IPS-18a (cell line): ENCODE measurements around the gene STK17A.

Source experiments
- H3K27ac ChIP-seq: one replicate; pipeline ENCODE4 v1.5.1; 2013; ENCODE audit warnings: low read length
- H3K27me3 ChIP-seq: one replicate; pipeline ENCODE4 v1.6.1; 2013; ENCODE audit warnings: mild to moderate bottlenecking, low read length; ENCODE audit not compliant: control insufficient read depth, insufficient read depth
- H3K36me3 ChIP-seq: one replicate; pipeline ENCODE4 v1.6.1; 2013; ENCODE audit warnings: low read depth, low read length; ENCODE audit not compliant: control insufficient read depth
- H3K4me1 ChIP-seq: one replicate; pipeline ENCODE4 v1.6.1; 2013; ENCODE audit warnings: low read depth, low read length; ENCODE audit not compliant: control insufficient read depth
- H3K4me3 ChIP-seq: one replicate; pipeline ENCODE4 v1.5.1; 2013; ENCODE audit warnings: low read length
- H3K9ac ChIP-seq: one replicate; pipeline ENCODE4 v1.6.1; 2013; ENCODE audit warnings: mild to moderate bottlenecking, low read length, moderate library complexity
- H3K9me3 ChIP-seq: one replicate; pipeline ENCODE4 v1.6.1; 2013; ENCODE audit warnings: low read depth, low read length; ENCODE audit not compliant: control insufficient read depth

STK17A gene

GRCh38 chr7:43582503-43583423, at the start of gene STK17A:
Gene STK17A, plus strand, starts transcription at chr7:43583108. Its CDS starts 136 bp downstream, at chr7:43583244.
- peaks cover 20% of the 10 kb centered on the region for H3K4me1 ChIP-seq
- H3K4me3 ChIP-seq: peak within 1 kb of the TSS; percentile 70
- H3K27ac ChIP-seq: no peak within 1 kb of the TSS
- peaks cover 25% of the 10 kb centered on the region for H3K27me3 ChIP-seq
- H3K9ac ChIP-seq: peak within 1 kb of the TSS; percentile 45
- H3K9me3 ChIP-seq: no peaks in the 10 kb centered on the region
- no peaks in the 10 kb centered on the region for H3K36me3 ChIP-seq

DNA sequence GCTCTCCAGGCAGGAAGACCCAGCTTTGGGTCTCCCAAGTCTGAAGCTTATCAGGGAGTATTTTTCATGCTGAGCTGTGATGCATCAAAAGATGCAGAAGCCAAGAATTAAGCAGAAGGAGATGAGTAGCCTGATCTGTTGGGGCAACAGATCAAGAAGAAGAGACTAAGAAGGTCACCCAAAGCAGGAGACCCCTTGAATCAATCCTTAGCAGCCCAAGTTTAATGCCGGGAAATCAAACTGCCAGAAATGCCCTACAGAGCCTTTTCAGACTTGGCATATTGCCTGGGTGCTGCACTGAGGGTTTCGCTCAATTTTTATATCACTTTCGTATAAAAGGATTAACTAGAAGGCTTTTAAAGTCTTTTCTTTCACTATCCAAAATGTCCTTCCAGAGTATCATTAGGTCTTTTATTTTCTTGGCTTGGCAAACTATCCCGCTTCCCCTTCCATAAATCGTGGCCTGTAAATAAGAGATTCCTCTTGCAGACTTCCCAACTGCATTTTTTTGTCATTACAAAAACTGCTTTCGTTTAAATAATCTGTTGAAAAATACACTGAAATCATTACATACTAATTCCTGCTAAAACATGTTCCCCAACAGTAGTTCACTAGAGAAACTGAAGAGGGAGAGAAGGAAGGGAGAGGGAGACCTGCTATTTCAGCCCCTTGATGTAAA, 49.0 kb upstream of the STK17A start:
- Histone ChIP-seq H3K9me3 (no peaks in the 10 kb centered on the region), H3K9ac (no peak overlapping the region), H3K4me1 (no peaks in the 10 kb centered on the region), H3K27me3 (no peaks in the 10 kb centered on the region), H3K27ac (no peak overlapping the region), H3K36me3 (no peaks in the 10 kb centered on the region), H3K4me3 (no peak overlapping the region)

DNA sequence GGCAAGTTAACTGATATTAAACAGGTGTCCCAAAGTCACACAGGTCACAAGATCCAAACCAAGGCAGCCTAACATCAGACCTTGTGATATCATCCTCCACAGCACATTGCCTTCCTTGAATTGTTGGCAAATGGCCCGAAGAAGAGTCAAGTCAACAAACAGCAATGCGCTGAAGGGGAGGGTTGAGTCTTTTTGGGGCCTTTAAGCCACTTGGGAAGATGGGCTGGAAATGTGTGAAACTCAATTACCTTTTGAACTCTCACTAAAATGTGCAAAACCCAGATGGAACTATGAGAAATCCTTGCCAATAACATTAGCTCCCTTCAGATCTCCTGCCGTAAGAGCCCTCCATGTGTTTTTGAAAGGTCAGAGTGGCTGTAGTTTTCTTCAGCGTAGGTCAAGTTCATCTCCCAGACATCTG, 47.9 kb upstream of the STK17A start:
- H3K4me1 ChIP-seq: no peaks in the 10 kb centered on the region
- no peak overlapping the region for H3K4me3 ChIP-seq
- H3K27ac ChIP-seq: no peak overlapping the region
- H3K9ac ChIP-seq: no peak overlapping the region
- no peaks in the 10 kb centered on the region for H3K9me3 ChIP-seq
- no peaks in the 10 kb centered on the region for H3K36me3 ChIP-seq
- no peaks in the 10 kb centered on the region for H3K27me3 ChIP-seq

- Histone ChIP-seq H3K36me3 (no peaks in the 10 kb centered on the region), H3K4me3 (no peak overlapping the region), H3K27ac (no peak overlapping the region), H3K9ac (no peak overlapping the region), H3K27me3 (no peaks in the 10 kb centered on the region), H3K4me1 (no peaks in the 10 kb centered on the region), H3K9me3 (no peaks in the 10 kb centered on the region)
These were observed 46.9 kb upstream of the STK17A start for GRCh38 chr7:43535810-43536585.

- Histone ChIP-seq H3K27me3 (no peaks in the 10 kb centered on the region), H3K4me1 (no peaks in the 10 kb centered on the region), H3K9ac (no peak overlapping the region), H3K4me3 (no peak overlapping the region), H3K36me3 (no peaks in the 10 kb centered on the region), H3K27ac (no peak overlapping the region), H3K9me3 (no peaks in the 10 kb centered on the region)
These were observed 46.1 kb upstream of the STK17A start for GRCh38 chr7:43536773-43537172.

DNA sequence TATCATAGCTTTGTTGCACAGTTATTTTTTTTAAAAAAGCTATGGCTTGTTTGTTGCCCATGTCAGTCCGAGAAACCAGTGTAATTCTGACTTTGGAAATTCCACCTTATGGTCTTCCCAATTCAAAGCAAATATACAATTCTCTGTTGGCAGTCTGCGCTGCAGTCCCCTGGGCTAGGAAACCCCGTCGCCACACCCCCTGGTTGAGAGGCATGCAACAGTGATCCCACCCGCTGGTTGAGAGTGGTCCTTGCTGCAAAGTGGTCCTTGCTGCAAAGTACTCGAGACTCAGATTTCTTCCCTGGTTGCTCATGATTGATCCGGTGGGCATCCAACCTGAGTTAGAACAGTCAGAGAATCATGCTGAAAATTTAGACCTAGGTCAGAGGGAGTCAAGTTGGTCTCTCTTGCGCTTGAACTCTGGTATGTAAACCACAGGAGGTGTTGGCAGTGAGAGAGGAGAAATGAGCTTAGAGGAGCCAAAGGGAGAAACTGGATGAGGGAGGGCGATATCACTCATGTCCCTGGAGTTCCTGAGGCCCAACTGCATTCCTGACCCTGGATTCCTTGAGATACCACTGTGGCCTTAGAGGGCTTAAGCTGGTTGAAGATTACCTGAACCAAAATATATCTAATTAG, 45.0 kb upstream of the STK17A start:
- H3K27ac ChIP-seq: no peak overlapping the region
- H3K9ac ChIP-seq: no peak overlapping the region
- H3K36me3 ChIP-seq: no peaks in the 10 kb centered on the region
- H3K9me3 ChIP-seq: no peaks in the 10 kb centered on the region
- H3K4me1 ChIP-seq: no peaks in the 10 kb centered on the region
- H3K27me3 ChIP-seq: no peaks in the 10 kb centered on the region
- no peak overlapping the region for H3K4me3 ChIP-seq

DNA sequence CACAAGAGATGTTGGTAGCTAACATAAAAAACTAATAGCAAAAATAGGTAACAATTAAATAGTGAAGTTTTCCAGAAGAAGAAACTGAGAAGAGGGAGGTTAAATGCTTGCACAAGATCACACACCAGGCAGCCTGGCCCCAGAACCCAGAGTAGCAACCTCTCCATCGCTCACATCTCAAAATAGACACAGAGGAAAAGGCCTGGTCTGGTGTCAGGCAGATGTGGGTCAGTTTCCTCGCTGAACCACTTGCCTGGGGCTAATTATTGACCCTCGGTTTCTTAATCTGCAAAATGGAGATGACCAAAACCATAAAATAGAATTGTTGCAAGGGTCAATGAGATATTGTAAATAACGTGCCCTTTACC, 44.5 kb upstream of the STK17A start:
- Histone ChIP-seq H3K4me1 (no peaks in the 10 kb centered on the region), H3K27me3 (no peaks in the 10 kb centered on the region), H3K4me3 (no peak overlapping the region), H3K9ac (no peak overlapping the region), H3K9me3 (no peaks in the 10 kb centered on the region), H3K36me3 (no peaks in the 10 kb centered on the region), H3K27ac (no peak overlapping the region)

DNA sequence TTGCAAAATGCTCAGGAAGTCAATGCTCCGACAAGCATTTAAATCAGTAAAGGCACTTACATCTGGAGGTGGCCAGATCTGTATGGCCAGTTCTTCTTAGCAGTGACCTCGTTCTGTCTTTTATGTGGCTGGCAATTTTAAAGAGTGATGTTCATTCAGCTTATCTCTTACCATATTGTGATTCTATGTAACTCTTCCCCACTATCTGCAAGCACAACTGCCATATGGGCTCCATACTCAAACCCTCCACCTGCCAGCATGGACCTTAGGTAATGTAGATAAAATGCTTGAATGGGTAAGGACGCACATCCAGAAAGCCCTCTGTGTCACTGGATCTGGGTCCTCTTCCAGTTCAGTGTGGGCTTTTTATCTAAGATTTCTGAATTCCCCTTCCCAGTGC, 42.4 kb upstream of the STK17A start:
- Histone ChIP-seq H3K9ac (no peak overlapping the region), H3K4me3 (no peak overlapping the region), H3K36me3 (no peaks in the 10 kb centered on the region), H3K4me1 (no peaks in the 10 kb centered on the region), H3K9me3 (no peaks in the 10 kb centered on the region), H3K27ac (no peak overlapping the region), H3K27me3 (no peaks in the 10 kb centered on the region)

DNA sequence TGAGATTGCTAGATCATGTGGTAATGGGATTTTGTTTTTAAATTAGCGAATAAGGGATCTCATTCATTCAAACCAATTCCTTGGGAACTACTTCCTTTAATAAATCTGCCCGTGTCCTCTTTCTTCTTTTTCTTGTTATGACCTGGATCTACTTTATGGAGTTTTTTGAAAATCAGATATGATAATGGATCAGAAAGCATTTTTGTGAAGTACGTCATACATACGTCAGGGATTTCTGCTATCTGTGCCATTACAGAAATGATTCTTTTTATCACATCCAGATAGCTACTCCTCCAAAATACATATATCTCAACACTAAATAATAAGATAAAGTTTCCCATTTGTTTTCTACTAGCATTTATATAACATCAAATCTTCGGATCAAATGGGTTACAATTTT, 40.2 kb upstream of the STK17A start:
- no peaks in the 10 kb centered on the region for H3K9me3 ChIP-seq

GRCh38 chr7:43546231-43546630, 36.7 kb upstream of the STK17A start:
- H3K27ac ChIP-seq: no peak overlapping the region
- no peaks in the 10 kb centered on the region for H3K36me3 ChIP-seq
- H3K27me3 ChIP-seq: no peaks in the 10 kb centered on the region
- no peak overlapping the region for H3K9ac ChIP-seq
- no peaks in the 10 kb centered on the region for H3K4me1 ChIP-seq
- no peaks in the 10 kb centered on the region for H3K9me3 ChIP-seq
- H3K4me3 ChIP-seq: no peak overlapping the region

More for the DNA sequence above, 40.2 kb upstream of the STK17A start:
- H3K27me3 ChIP-seq: no peaks in the 10 kb centered on the region
- no peak overlapping the region for H3K9ac ChIP-seq
- no peaks in the 10 kb centered on the region for H3K36me3 ChIP-seq
- no peak overlapping the region for H3K4me3 ChIP-seq
- no peak overlapping the region for H3K27ac ChIP-seq
- H3K4me1 ChIP-seq: no peaks in the 10 kb centered on the region

GRCh38 chr7:43550427-43550826, 32.5 kb upstream of the STK17A start:
- peaks cover 4% of the 10 kb centered on the region for H3K4me1 ChIP-seq
- H3K27me3 ChIP-seq: no peaks in the 10 kb centered on the region
- no peaks in the 10 kb centered on the region for H3K36me3 ChIP-seq
- no peak overlapping the region for H3K9ac ChIP-seq
- no peak overlapping the region for H3K27ac ChIP-seq
- no peak overlapping the region for H3K4me3 ChIP-seq
- no peaks in the 10 kb centered on the region for H3K9me3 ChIP-seq
